K562 (cell line): ENCODE measurements around the gene TMEFF1. TPM values are rescaled to one million over a fixed set of nuclear protein-coding genes. Genes with fewer than 3 reads are reported as not detected.

Experiments used
- ATAC-seq: fragments of 200-7000 bp; cut with Tn5 transposase; 3 replicates; pipeline ENCODE4 v1.9.1; 2020; ENCODE audit warnings: moderate library complexity
- BruUV-seq: library from RNA; stranded (reverse); fragments of 400-500 nt; replicated peaks from 2 replicates; lab custom pipeline; 2021; lab: Mats Ljungman, UMichigan
- CTCF ChIA-PET: fragments of 300-600 bp; formaldehyde crosslinking; extraction: SDS; loops from one replicate; lab custom pipeline; 2021; ENCODE audit warnings: low intra/inter-chr PET ratio; lab: Yijun Ruan, JAX
- POLR2A ChIA-PET: fragments of 300-600, 350-650 bp; sonication (Branson Sonifier 250); formaldehyde crosslinking; extraction: SDS; loops from one replicate; lab custom pipeline; 2021; ENCODE audit warnings: antibody characterized with exemption, inconsistent platforms; lab: Yijun Ruan, JAX
- DNase-seq, 4 experiments: peaks; one replicate each; pipeline versions ENCODE4 v3.0.0 to v3.0.0-alpha.2; 2011 to 2018; ENCODE audit warnings: low spot score in 3 of 4, mixed read lengths in 3 of 4; ENCODE audit errors: extremely low read depth in 1 of 4
- FAIRE-seq: peaks from 2 replicates; lab custom pipeline; 2011; peaks lifted over from hg19 to GRCh38; lab: Jason Lieb, UNC
- H2AFZ ChIP-seq: 2 replicates; pipeline ENCODE4 v1.6.0; 2011; ENCODE audit warnings: low read depth, low read length, control low read depth, inconsistent platforms
- H3K27ac ChIP-seq: fragments of 200-600 bp; 3 replicates; pipeline ENCODE4 v1.8.0; 2011; ENCODE audit warnings: low read depth, mild to moderate bottlenecking, control low read depth, inconsistent platforms, low read length, moderate library complexity, mixed read lengths; ENCODE audit errors: extremely low read depth
- H3K27me3 ChIP-seq, 2 experiments: fragments of 300-600 bp in 1 of 2; 2 replicates in 1 of 2; 3 replicates in 1 of 2; pipeline versions ENCODE4 v1.6.0 to v1.8.0; 2011; ENCODE audit warnings: inconsistent platforms in 2 of 2, low read length in 2 of 2, mild to moderate bottlenecking in 1 of 2, mixed read lengths in 1 of 2, moderate library complexity in 1 of 2; ENCODE audit not compliant: control insufficient read depth in 2 of 2, insufficient read depth in 2 of 2
- H3K36me3 ChIP-seq: fragments of 300-600 bp; 3 replicates; pipeline ENCODE4 v1.8.0; 2011; ENCODE audit warnings: mild to moderate bottlenecking, low read length, inconsistent platforms; ENCODE audit not compliant: control insufficient read depth, insufficient read depth
- H3K4me1 ChIP-seq, 2 experiments: fragments of 200-600 bp in 1 of 2; replicated peaks in 1 of 2; 2 replicates in 1 of 2; 3 replicates in 1 of 2; pipeline versions ENCODE4 v1.5.1 to v1.8.0; 2011; ENCODE audit warnings: inconsistent platforms in 2 of 2, low read length in 2 of 2, mild to moderate bottlenecking in 1 of 2, mixed read lengths in 1 of 2, moderate library complexity in 1 of 2; ENCODE audit not compliant: control insufficient read depth in 2 of 2, insufficient read depth in 2 of 2
- H3K4me2 ChIP-seq: 2 replicates; pipeline ENCODE4 v1.6.1; 2011; ENCODE audit warnings: low read length, control low read depth, inconsistent platforms, mixed read lengths; ENCODE audit not compliant: insufficient read depth
- H3K4me3 ChIP-seq: fragments of 200-600 bp; sonication (generic), shearing (Covaris generic); 2 replicates; pipeline ENCODE4 v1.5.1; 2016; ENCODE audit warnings: control low read depth, inconsistent platforms
- H3K79me2 ChIP-seq: fragments of 200-600 bp; 3 replicates; pipeline ENCODE4 v1.8.0; 2011; ENCODE audit warnings: low read length, inconsistent platforms; ENCODE audit not compliant: control insufficient read depth, insufficient read depth
- H3K9ac ChIP-seq, 2 experiments: 2 replicates each; pipeline versions ENCODE4 v1.6.0 to v1.6.1; 2011; ENCODE audit warnings: low read depth in 2 of 2, low read length in 2 of 2, control low read depth in 1 of 2, inconsistent platforms in 1 of 2, mild to moderate bottlenecking in 1 of 2, mixed read lengths in 1 of 2; ENCODE audit not compliant: insufficient read depth in 1 of 2
- H3K9me1 ChIP-seq: one replicate; pipeline ENCODE4 v1.6.0; 2011; ENCODE audit warnings: inconsistent platforms, mild to moderate bottlenecking, low read length, moderate library complexity; ENCODE audit not compliant: control insufficient read depth, insufficient read depth
- H3K9me3 ChIP-seq: replicated peaks from 2 replicates; pipeline ENCODE4 v1.5.1; 2011; ENCODE audit warnings: low read depth, low read length, inconsistent platforms; ENCODE audit not compliant: control insufficient read depth, insufficient read depth
- H4K20me1 ChIP-seq: replicated peaks from 2 replicates; pipeline ENCODE4 v1.6.1; 2011; ENCODE audit warnings: low read length, inconsistent platforms, mixed read lengths; ENCODE audit not compliant: control insufficient read depth, insufficient read depth
- CAMTA2 ChIP-seq: fragments of 250-450 bp; sonication (Bioruptor Pico); conservative IDR thresholded peaks from 2 replicates; pipeline ENCODE4 v1.5.1; 2022
- GABPB1 ChIP-seq: sonication (generic); formaldehyde crosslinking; IDR thresholded peaks from 2 replicates; pipeline ENCODE4 v1.8.0; 2022; ENCODE audit warnings: mild to moderate bottlenecking, missing genetic modification reagents
- GTF2F1 ChIP-seq: IDR thresholded peaks from 2 replicates; pipeline ENCODE4 v1.6.1; 2011; ENCODE audit warnings: low read depth, low read length, improper control_type of control experiment
- JUND ChIP-seq, 2 experiments: IDR thresholded peaks; 2 replicates in 1 of 2; 3 replicates in 1 of 2; pipeline ENCODE4 v1.6.1; 2011; ENCODE audit warnings: borderline replicate concordance in 2 of 2, low read depth in 2 of 2, low read length in 2 of 2, improper control_type of control experiment in 1 of 2, missing biosample characterization in 1 of 2, missing genetic modification characterization in 1 of 2, missing genetic modification reagents in 1 of 2
- LCOR ChIP-seq: sonication (generic); formaldehyde crosslinking; IDR thresholded peaks from 2 replicates; pipeline ENCODE4 v1.8.0; 2022; ENCODE audit warnings: mild to moderate bottlenecking, missing genetic modification reagents
- MAZ ChIP-seq, 2 experiments: fragments of 450-650 bp in 1 of 2; sonication (generic) in 1 of 2; formaldehyde crosslinking; IDR thresholded peaks in 1 of 2; conservative IDR thresholded peaks in 1 of 2; 2 replicates each; pipeline versions ENCODE4 v1.4.0 to v1.5.0; 2020; ENCODE audit warnings: mild to moderate bottlenecking in 1 of 2, missing genetic modification reagents in 1 of 2
- SMARCA4 ChIP-seq: fragments of 450-650 bp; IDR thresholded peaks from 2 replicates; pipeline ENCODE4 v1.6.1; 2016
- SP2 ChIP-seq: IDR thresholded peaks from 2 replicates; pipeline ENCODE4 v1.6.1; 2011; ENCODE audit warnings: mild to moderate bottlenecking, low read depth, low read length, moderate library complexity; ENCODE audit not compliant: poor library complexity, severe bottlenecking; ENCODE audit errors: extremely low read depth
- YY1 ChIP-seq, 3 experiments: IDR thresholded peaks; 2 replicates each; pipeline ENCODE4 v1.6.1; 2011; ENCODE audit warnings: low read length in 2 of 3, mild to moderate bottlenecking in 2 of 3, moderate library complexity in 2 of 3, borderline replicate concordance in 1 of 3, control low read depth in 1 of 3, low read depth in 1 of 3; ENCODE audit not compliant: insufficient read depth in 3 of 3, insufficient replicate concordance in 2 of 3, control insufficient read depth in 1 of 3, insufficient read length in 1 of 3; ENCODE audit errors: extremely low read depth in 1 of 3
- ZNF384 ChIP-seq: IDR thresholded peaks from 2 replicates; pipeline ENCODE4 v1.6.1; 2012; ENCODE audit warnings: low read depth, low read length, improper control_type of control experiment
- WGBS: fragments of 100-300 bp; shearing (Covaris generic); methylation state at CpG from one replicate; pipeline ENCODE4 v1.1.6; 2016; ENCODE audit warnings: low coverage, mixed read lengths; ENCODE audit not compliant: insufficient coverage; ENCODE audit errors: missing lambda C conversion rate; 5-methylcytosine and 5-hydroxymethylcytosine counted together
- in situ Hi-C: fragments of 300-500 bp; cut with MboI; formaldehyde crosslinking; loops from 4 replicates; pipeline ENCODE4 v1.15.0; 2018; ENCODE audit warnings: inconsistent platforms, mixed read lengths
- intact Hi-C: fragments of 100-400 bp; cut with micrococcal nuclease; formaldehyde crosslinking; loops from 2 replicates; pipeline ENCODE4 v1.14.2; 2022
- polyA plus RNA-seq, 8 experiments: library from polyadenylated mRNA; depleted of rRNA in 4 of 8; stranded (reverse) in 5 of 8; unstranded in 3 of 8; fragments of >200 nt; fragmentation: Nextera tagmentation in 2 of 8; fragmentation: Illumina TruSeq in 1 of 8; extraction: Ambion mirVana in 2 of 8; extraction: Trizol in 1 of 8; gene quantifications; 2 replicates each; pipeline versions ENCODE4 v1.2.1 to v1.2.3, GENCODE V29; 2011 to 2014; ENCODE audit warnings: inconsistent platforms in 1 of 8, missing spikeins in 1 of 8
- total RNA-seq, 7 experiments: library from RNA; depleted of rRNA in 6 of 7; stranded (reverse); fragments of >200 nt in 6 of 7; fragmentation: Illumina TruSeq in 2 of 7; extraction: Trizol in 2 of 7; gene quantifications; 2 replicates each; pipeline versions ENCODE4 v1.2.1 to v1.2.3, GENCODE V29; 2011 to 2021; ENCODE audit warnings: low replicate concordance in 1 of 7
- TF ChIP-seq, protein P1 (sequence below): IDR thresholded peaks from 2 replicates; pipeline ENCODE4 v1.6.1; 2011; ENCODE audit warnings: borderline replicate concordance, low read depth, mild to moderate bottlenecking, moderate library complexity, low read length; ENCODE audit not compliant: insufficient read depth, poor library complexity, severe bottlenecking
- TF ChIP-seq, protein P2 (sequence below): fragments of 450-650 bp; formaldehyde crosslinking; IDR thresholded peaks from 2 replicates; pipeline ENCODE4 v1.4.0; 2020; ENCODE audit warnings: mild to moderate bottlenecking, moderate library complexity

Gene TMEFF1
- total and polyA plus RNA-seq, 9 of the 15 experiments (the other 6 are each of a cell fraction or from before 2014, with no cell fraction given) = 0.07 to 1.1 (median 0.28) TPM; not detected in 2

DNA sequence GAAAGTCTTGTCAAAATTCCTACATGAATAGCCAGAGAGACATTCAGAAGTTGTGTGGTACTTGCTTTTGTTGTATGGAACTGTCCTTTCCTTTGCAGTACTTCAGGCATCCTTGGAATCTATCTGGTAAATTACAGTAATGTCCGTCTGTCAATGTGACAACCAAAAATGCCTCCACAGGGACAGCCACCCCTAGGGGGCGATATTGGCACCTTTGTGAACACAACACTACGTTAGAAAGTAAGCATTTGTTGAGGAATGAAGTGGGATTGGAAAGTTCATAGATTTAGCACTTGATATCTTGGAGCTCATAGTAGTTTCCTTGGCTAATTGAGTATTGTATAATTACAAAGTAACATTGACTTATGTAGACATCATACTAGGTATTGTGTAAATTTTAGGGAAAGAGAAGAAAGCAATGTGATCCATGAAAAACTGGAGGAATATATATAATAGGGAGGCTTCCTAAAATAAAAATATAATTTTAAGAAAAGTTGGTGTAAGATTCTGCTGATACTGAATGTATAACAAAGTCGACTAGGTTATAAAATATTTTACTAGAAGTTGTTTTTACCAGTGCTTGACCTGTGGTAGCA lies 32.7 kb downstream of the TMEFF1 start:
- H3K4me3 ChIP-seq = no peak overlapping the region
- WGBS = 0% methylated on average over 4 of the region's 4 CpGs
- no peaks in the 10 kb centered on the region for H3K36me3 ChIP-seq
- ChIA-PET CTCF (interaction anchor here (0.6 to 1.5 kb wide), 2 partner anchors 90 to 1585 kb away, joined by 3 to 11 read pairs; no protein-coding TSS in a partner anchor), POLR2A (interaction anchor here (0.6 to 0.7 kb wide), 2 partner anchors 46 to 96 kb away, joined by 4 read pairs; no protein-coding TSS in a partner anchor)
- no peaks in the 10 kb centered on the region for H3K4me1 ChIP-seq
- H3K9me3 ChIP-seq = no peaks in the 10 kb centered on the region
- peak; percentile 90 for ATAC-seq
- no peak overlapping the region for H2AFZ ChIP-seq
- no peak overlapping the region for H3K27ac ChIP-seq
- no peaks in the 10 kb centered on the region for H4K20me1 ChIP-seq
- in situ Hi-C loops = no loop called here
- intact Hi-C loops = loop anchor here (1.0 kb wide), 1 partner anchor 90 kb away; no protein-coding TSS in a partner anchor
- no peaks in the 10 kb centered on the region for H3K27me3 ChIP-seq
- no peak overlapping the region for H3K9ac ChIP-seq
- peak; percentile 93 for FAIRE-seq
- BruUV-seq = no TSS peak
- no peak overlapping the region for H3K4me2 ChIP-seq
- H3K79me2 ChIP-seq = no peaks in the 10 kb centered on the region
- peak; percentile 39 to 86 (median 54) for DNase-seq
- no peaks in the 10 kb centered on the region for H3K9me1 ChIP-seq
- TF ChIP-seq, protein P1, sequence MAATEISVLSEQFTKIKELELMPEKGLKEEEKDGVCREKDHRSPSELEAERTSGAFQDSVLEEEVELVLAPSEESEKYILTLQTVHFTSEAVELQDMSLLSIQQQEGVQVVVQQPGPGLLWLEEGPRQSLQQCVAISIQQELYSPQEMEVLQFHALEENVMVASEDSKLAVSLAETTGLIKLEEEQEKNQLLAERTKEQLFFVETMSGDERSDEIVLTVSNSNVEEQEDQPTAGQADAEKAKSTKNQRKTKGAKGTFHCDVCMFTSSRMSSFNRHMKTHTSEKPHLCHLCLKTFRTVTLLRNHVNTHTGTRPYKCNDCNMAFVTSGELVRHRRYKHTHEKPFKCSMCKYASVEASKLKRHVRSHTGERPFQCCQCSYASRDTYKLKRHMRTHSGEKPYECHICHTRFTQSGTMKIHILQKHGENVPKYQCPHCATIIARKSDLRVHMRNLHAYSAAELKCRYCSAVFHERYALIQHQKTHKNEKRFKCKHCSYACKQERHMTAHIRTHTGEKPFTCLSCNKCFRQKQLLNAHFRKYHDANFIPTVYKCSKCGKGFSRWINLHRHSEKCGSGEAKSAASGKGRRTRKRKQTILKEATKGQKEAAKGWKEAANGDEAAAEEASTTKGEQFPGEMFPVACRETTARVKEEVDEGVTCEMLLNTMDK = peak; percentile 31
- 0 out of 2 replicates have a peak, but pooled peaks have one; percentile 38 for TF ChIP-seq LCOR
- 0 out of 2 replicates have a peak, but pooled peaks have one; percentile 25 for TF ChIP-seq JUND (IDR thresholded peaks at IDR 0.05; ENCODE audit: borderline replicate concordance, low read depth, low read length)
- no peak for TF ChIP-seq JUND (tag; IDR thresholded peaks at IDR 0.05; ENCODE audit: borderline replicate concordance, low read depth, low read length)
- TF ChIP-seq, protein P2, sequence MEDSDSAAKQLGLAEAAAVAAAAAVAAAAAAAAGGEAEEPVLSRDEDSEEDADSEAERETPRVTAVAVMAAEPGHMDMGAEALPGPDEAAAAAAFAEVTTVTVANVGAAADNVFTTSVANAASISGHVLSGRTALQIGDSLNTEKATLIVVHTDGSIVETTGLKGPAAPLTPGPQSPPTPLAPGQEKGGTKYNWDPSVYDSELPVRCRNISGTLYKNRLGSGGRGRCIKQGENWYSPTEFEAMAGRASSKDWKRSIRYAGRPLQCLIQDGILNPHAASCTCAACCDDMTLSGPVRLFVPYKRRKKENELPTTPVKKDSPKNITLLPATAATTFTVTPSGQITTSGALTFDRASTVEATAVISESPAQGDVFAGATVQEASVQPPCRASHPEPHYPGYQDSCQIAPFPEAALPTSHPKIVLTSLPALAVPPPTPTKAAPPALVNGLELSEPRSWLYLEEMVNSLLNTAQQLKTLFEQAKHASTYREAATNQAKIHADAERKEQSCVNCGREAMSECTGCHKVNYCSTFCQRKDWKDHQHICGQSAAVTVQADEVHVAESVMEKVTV = peak; percentile 30; the same call in 1 of the 2 replicates
- no peak for TF ChIP-seq SMARCA4
- TF ChIP-seq MAZ (CRISPR knock-in tag; conservative IDR thresholded peaks at IDR 0.05 in 1 of 2, IDR thresholded peaks at IDR 0.05 in 1 of 2) = 0 out of 4 replicates have a peak, but pooled peaks of 1 of the 2 experiments have one; percentile 19
- no peak for TF ChIP-seq SP2
- TF ChIP-seq ZNF384 = no peak
- TF ChIP-seq GABPB1 (CRISPR knock-in tag) = no peak
- TF ChIP-seq YY1 (IDR thresholded peaks at IDR 0.05; ENCODE audit: borderline replicate concordance in 1 of 3, control insufficient read depth in 1 of 3, extremely low read depth in 1 of 3, insufficient read depth in 3 of 3, insufficient read length in 1 of 3, insufficient replicate concordance in 2 of 3, low read depth in 1 of 3, low read length in 2 of 3) = peak in 1 of 3 experiments; percentile 25
- no peak for TF ChIP-seq CAMTA2 (CRISPR knock-in tag)
- TF ChIP-seq GTF2F1 = no peak
